ACHN (cell line): ENCODE data around the gene ZMIZ1.

ENCODE experiments used
- DNase-seq: peaks from one replicate; pipeline ENCODE4 v3.0.0-alpha.2; 2015
- in situ Hi-C: cut with HindIII; loops from 2 replicates; pipeline ENCODE4 v1.10.0; 2017; ENCODE audit warnings: low sequenced_read_pairs, low pct_ligation_motif_present, low pct_unique_long_range_greater_than_20kb

Gene ZMIZ1

GRCh38 chr10:79308016-79308415 is 239.2 kb downstream of the ZMIZ1 start:
- in situ Hi-C loops: no loop called here
- DNase-seq: no peak

- no peak for DNase-seq
- in situ Hi-C loops: no loop called here
These were observed 240.4 kb downstream of the ZMIZ1 start for GRCh38 chr10:79308969-79309665.

- DNase-seq: no peak
- in situ Hi-C loops: no loop called here
These were observed 241.6 kb downstream of the ZMIZ1 start for GRCh38 chr10:79310200-79310865.

- in situ Hi-C loops: no loop called here
- DNase-seq: no peak
These were observed 242.3 kb downstream of the ZMIZ1 start for GRCh38 chr10:79310911-79311573.

GRCh38 chr10:79311581-79312407 is 243.0 kb downstream of the ZMIZ1 start:
- DNase-seq: no peak
- in situ Hi-C loops: no loop called here

- DNase-seq: no peak
- in situ Hi-C loops: no loop called here
These were observed 243.9 kb downstream of the ZMIZ1 start for GRCh38 chr10:79312601-79313187.

- in situ Hi-C loops: no loop called here
These were observed 244.6 kb downstream of the ZMIZ1 start for GRCh38 chr10:79313320-79313719.

GRCh38 chr10:79313911-79314439 is 245.2 kb downstream of the ZMIZ1 start:
- in situ Hi-C loops: no loop called here
- DNase-seq: no peak

More at GRCh38 chr10:79313320-79313719, 244.6 kb downstream of the ZMIZ1 start:
- no peak for DNase-seq

- DNase-seq: no peak
- in situ Hi-C loops: no loop called here
These were observed 246.2 kb downstream of the ZMIZ1 start for GRCh38 chr10:79314761-79315601.

- no peak for DNase-seq
- in situ Hi-C loops: no loop called here
These were observed 246.8 kb downstream of the ZMIZ1 start for GRCh38 chr10:79315602-79315920.

GRCh38 chr10:79316671-79317431 is 248.1 kb downstream of the ZMIZ1 start:
- DNase-seq: no peak
- in situ Hi-C loops: no loop called here

GRCh38 chr10:79318369-79318768 is 249.6 kb downstream of the ZMIZ1 start:
- DNase-seq: no peak
- in situ Hi-C loops: no loop called here

GRCh38 chr10:79319115-79319771 is 250.5 kb downstream of the ZMIZ1 start:
- in situ Hi-C loops: no loop called here
- DNase-seq: no peak

- DNase-seq: no peak
- in situ Hi-C loops: no loop called here
These were observed 251.6 kb downstream of the ZMIZ1 start for GRCh38 chr10:79320316-79320715.

GRCh38 chr10:79320820-79321493 is 252.2 kb downstream of the ZMIZ1 start:
- in situ Hi-C loops: no loop called here
- DNase-seq: peak; percentile 88

- no peak for DNase-seq
- in situ Hi-C loops: no loop called here
These were observed 252.7 kb downstream of the ZMIZ1 start for GRCh38 chr10:79321494-79321882.
